OCI-LY3 (cell line): ENCODE data around the gene INAFM2.

Experiments
- EZH2phosphoT487 ChIP-seq: fragments of 200-600 bp; shearing (Covaris generic); IDR thresholded peaks from 2 replicates; pipeline ENCODE4 v1.6.1; 2018; ENCODE audit warnings: antibody characterized with exemption, mixed run types, low read depth
- TF ChIP-seq, protein P1 (sequence below): fragments of 200-600, 300-600 bp; sonication (generic); IDR thresholded peaks from 2 replicates; pipeline ENCODE4 v1.5.1; 2014; ENCODE audit warnings: antibody characterized with exemption, low read length, low read depth

DNA sequence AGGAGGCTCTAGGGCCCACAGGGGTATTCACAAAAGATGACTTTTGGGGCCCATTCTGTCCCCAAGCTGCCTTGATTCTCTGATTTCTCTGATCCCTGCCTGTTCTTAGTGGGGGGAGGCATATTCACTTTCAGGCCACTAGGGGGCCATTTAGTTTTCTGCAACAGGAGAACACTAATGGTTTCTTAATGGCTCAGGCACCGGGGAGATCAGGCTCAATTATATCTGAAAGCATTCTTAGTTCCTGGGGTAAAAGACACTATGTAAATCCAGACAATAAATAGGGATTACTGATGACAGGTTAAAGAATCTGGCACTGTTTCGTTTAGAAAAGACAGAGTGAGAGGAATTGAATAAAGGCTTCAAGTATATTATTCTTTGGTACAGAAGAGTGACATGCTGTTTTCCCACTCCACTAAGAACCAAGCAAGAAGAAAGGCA, 2.5 kb upstream of the INAFM2 start:
- TF ChIP-seq, protein P1, sequence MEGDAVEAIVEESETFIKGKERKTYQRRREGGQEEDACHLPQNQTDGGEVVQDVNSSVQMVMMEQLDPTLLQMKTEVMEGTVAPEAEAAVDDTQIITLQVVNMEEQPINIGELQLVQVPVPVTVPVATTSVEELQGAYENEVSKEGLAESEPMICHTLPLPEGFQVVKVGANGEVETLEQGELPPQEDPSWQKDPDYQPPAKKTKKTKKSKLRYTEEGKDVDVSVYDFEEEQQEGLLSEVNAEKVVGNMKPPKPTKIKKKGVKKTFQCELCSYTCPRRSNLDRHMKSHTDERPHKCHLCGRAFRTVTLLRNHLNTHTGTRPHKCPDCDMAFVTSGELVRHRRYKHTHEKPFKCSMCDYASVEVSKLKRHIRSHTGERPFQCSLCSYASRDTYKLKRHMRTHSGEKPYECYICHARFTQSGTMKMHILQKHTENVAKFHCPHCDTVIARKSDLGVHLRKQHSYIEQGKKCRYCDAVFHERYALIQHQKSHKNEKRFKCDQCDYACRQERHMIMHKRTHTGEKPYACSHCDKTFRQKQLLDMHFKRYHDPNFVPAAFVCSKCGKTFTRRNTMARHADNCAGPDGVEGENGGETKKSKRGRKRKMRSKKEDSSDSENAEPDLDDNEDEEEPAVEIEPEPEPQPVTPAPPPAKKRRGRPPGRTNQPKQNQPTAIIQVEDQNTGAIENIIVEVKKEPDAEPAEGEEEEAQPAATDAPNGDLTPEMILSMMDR, result peak; percentile 86
- no peak for TF ChIP-seq EZH2phosphoT487
